Myocyte (in vitro differentiated cells): ENCODE data around the gene VCL. TPM values are rescaled to one million over a fixed set of nuclear protein-coding genes. Genes with fewer than 3 reads are reported as not detected.
A peak's percentile ranks its signal among the peaks of the same experiment; 100 is the strongest.
"Not testable (repeated sequence)": the region's sequence is repeated elsewhere in the genome, so short reads cannot be mapped to it uniquely, and the experiment has no call there.

Source experiments
- DNase-seq: peaks from one replicate; pipeline ENCODE4 v3.0.0-alpha.2; 2012; ENCODE audit warnings: low read depth
- polyA plus RNA-seq: library from polyadenylated mRNA; unstranded; fragments of >200 nt; gene quantifications from one replicate; pipeline ENCODE4 v1.2.1, GENCODE V29; 2012; ENCODE audit warnings: missing spikeins
- total RNA-seq: library from RNA; depleted of rRNA; stranded (reverse); fragments of >200 nt; gene quantifications from 2 replicates; pipeline ENCODE4 v1.2.3, GENCODE V29; 2014

VCL gene
- 211 and 240 TPM in 2 replicates for total RNA-seq
- 134 TPM for polyA plus RNA-seq

GRCh38 chr10:73997787-73998622, at the start of gene VCL:
Gene VCL, plus strand, starts transcription at chr10:73998116. Its CDS starts 92 bp downstream, at chr10:73998208.
- DNase-seq: peak; percentile 99

GRCh38 chr10:73948947-73949633, 48.8 kb upstream of the VCL start:
- no peak for DNase-seq

GRCh38 chr10:73950155-73950948, 47.6 kb upstream of the VCL start:
- no peak for DNase-seq

- DNase-seq: peak; percentile 90
These were observed 44.3 kb upstream of the VCL start for GRCh38 chr10:73953665-73954064.

GRCh38 chr10:73954737-73955136, 43.2 kb upstream of the VCL start:
- DNase-seq: no peak

GRCh38 chr10:73955719-73956118, 42.2 kb upstream of the VCL start:
- no peak for DNase-seq

- peak; percentile 95 for DNase-seq
These were observed 41.2 kb upstream of the VCL start for GRCh38 chr10:73956476-73957359.

GRCh38 chr10:73959484-73960243, 38.3 kb upstream of the VCL start:
- DNase-seq: peak; percentile 52

GRCh38 chr10:73962386-73962785, 35.5 kb upstream of the VCL start:
- DNase-seq: no peak

- not testable (repeated sequence) for DNase-seq
These were observed 34.4 kb upstream of the VCL start for GRCh38 chr10:73963533-73963932.

GRCh38 chr10:73964743-73965142, 33.2 kb upstream of the VCL start:
- DNase-seq: no peak

- DNase-seq: not testable (repeated sequence)
These were observed 32.5 kb upstream of the VCL start for GRCh38 chr10:73965267-73965889.

GRCh38 chr10:73965890-73966768, 31.8 kb upstream of the VCL start:
- peak; percentile 99 for DNase-seq

- DNase-seq: no peak
These were observed 30.9 kb upstream of the VCL start for GRCh38 chr10:73967022-73967429.

- DNase-seq: no peak
These were observed 30.4 kb upstream of the VCL start for GRCh38 chr10:73967544-73967943.

GRCh38 chr10:73968098-73968521, 29.8 kb upstream of the VCL start:
- DNase-seq: peak; percentile 40

GRCh38 chr10:73969224-73969841, 28.6 kb upstream of the VCL start:
- DNase-seq: no peak

- DNase-seq: no peak
These were observed 27.1 kb upstream of the VCL start for GRCh38 chr10:73970845-73971244.
